Endothelial cell of umbilical vein (primary cell): Measurements from ENCODE around the gene SLC51B. TPM values are rescaled to one million over a fixed set of nuclear protein-coding genes. Genes with fewer than 3 reads are reported as not detected.

Experiments used
- BruUV-seq: library from RNA; stranded (reverse); fragments of 400-500 nt; replicated peaks from 2 replicates; lab custom pipeline; 2021; lab: Mats Ljungman, UMichigan
- CTCF ChIA-PET: fragments of 300-600, 350-600 bp; sonication (Branson Sonifier 250); formaldehyde crosslinking; loops from one replicate; lab custom pipeline; 2021; ENCODE audit warnings: antibody characterized with exemption, inconsistent platforms; lab: Charles Lee
- POLR2A ChIA-PET: fragments of 300-600, 350-600 bp; sonication (Branson Sonifier 250); formaldehyde crosslinking; loops from one replicate; lab custom pipeline; 2021; ENCODE audit warnings: antibody characterized with exemption, inconsistent platforms; lab: Charles Lee
- DNase-seq: peaks from one replicate; pipeline ENCODE4 v3.0.0-alpha.2; 2011; ENCODE audit warnings: low read depth, low spot score
- FAIRE-seq: peaks from 2 replicates; lab custom pipeline; 2011; peaks lifted over from hg19 to GRCh38; lab: Jason Lieb, UNC
- H2AFZ ChIP-seq: 2 replicates; pipeline ENCODE4 v1.6.0; 2012; ENCODE audit warnings: low read depth, low read length, control low read depth, inconsistent platforms
- H3K27ac ChIP-seq: 2 replicates; pipeline ENCODE4 v1.5.1; 2011; ENCODE audit warnings: low read depth, mild to moderate bottlenecking, control low read depth, low read length, moderate library complexity; ENCODE audit not compliant: insufficient read depth
- H3K27me3 ChIP-seq, 2 experiments: 2 replicates each; pipeline versions ENCODE4 v1.6.0 to v1.6.1; 2011; ENCODE audit warnings: low read length in 2 of 2, mixed read lengths in 1 of 2; ENCODE audit not compliant: control insufficient read depth in 2 of 2, insufficient read depth in 2 of 2
- H3K36me3 ChIP-seq, 2 experiments: 2 replicates in 1 of 2; 3 replicates in 1 of 2; pipeline ENCODE4 v1.5.1; 2011; ENCODE audit warnings: low read length in 2 of 2, mild to moderate bottlenecking in 1 of 2, moderate library complexity in 1 of 2; ENCODE audit not compliant: control insufficient read depth in 2 of 2, insufficient read depth in 2 of 2; ENCODE audit errors: extremely low read depth in 1 of 2
- H3K4me1 ChIP-seq: 3 replicates; pipeline ENCODE4 v1.5.1; 2011; ENCODE audit warnings: mild to moderate bottlenecking, low read length; ENCODE audit not compliant: control insufficient read depth, insufficient read depth; ENCODE audit errors: extremely low read depth
- H3K4me2 ChIP-seq: 2 replicates; pipeline ENCODE4 v1.6.1; 2011; ENCODE audit warnings: low read length, control low read depth, mixed read lengths; ENCODE audit not compliant: insufficient read depth
- H3K4me3 ChIP-seq, 3 experiments: fragments of 200-600 bp in 1 of 3; sonication (generic), shearing (Covaris generic) in 1 of 3; replicated peaks in 1 of 3; 2 replicates each; pipeline ENCODE4 v1.5.1; 2011 to 2016; ENCODE audit warnings: control low read depth in 3 of 3, low read length in 3 of 3, mild to moderate bottlenecking in 2 of 3, inconsistent platforms in 1 of 3, low read depth in 1 of 3, moderate library complexity in 1 of 3; ENCODE audit not compliant: insufficient read depth in 1 of 3
- H3K79me2 ChIP-seq: 2 replicates; pipeline ENCODE4 v1.6.0; 2012; ENCODE audit warnings: low read length, inconsistent platforms; ENCODE audit not compliant: control insufficient read depth, insufficient read depth
- H3K9ac ChIP-seq: replicated peaks from 2 replicates; pipeline ENCODE3; 2011; ENCODE audit warnings: low read length, control low read depth; ENCODE audit not compliant: insufficient read depth; ENCODE audit errors: extremely low read depth
- H3K9me1 ChIP-seq: replicated peaks from 3 replicates; pipeline ENCODE4 v1.6.0; 2011; ENCODE audit warnings: mild to moderate bottlenecking, low read length; ENCODE audit not compliant: control insufficient read depth, insufficient read depth; ENCODE audit errors: extremely low read depth
- H3K9me3 ChIP-seq: replicated peaks from 2 replicates; pipeline ENCODE4 v1.5.1; 2012; ENCODE audit warnings: low read length, inconsistent platforms; ENCODE audit not compliant: control insufficient read depth, insufficient read depth
- H4K20me1 ChIP-seq: replicated peaks from 2 replicates; pipeline ENCODE3; 2011; ENCODE audit warnings: mild to moderate bottlenecking, low read length; ENCODE audit not compliant: control insufficient read depth, insufficient read depth; ENCODE audit errors: extremely low read depth
- CTCF ChIP-seq, 2 donors: IDR thresholded peaks; 1 replicate in 1 of 2; 2 replicates in 1 of 2; pipeline ENCODE4 v1.5.1; 2011; ENCODE audit warnings: low read length in 2 of 2, mild to moderate bottlenecking in 2 of 2, moderate library complexity in 2 of 2, control low read depth in 1 of 2, inconsistent platforms in 1 of 2, low read depth in 1 of 2; ENCODE audit not compliant: insufficient read depth in 1 of 2; ENCODE audit errors: extremely low read depth in 1 of 2
- EZH2 ChIP-seq: IDR thresholded peaks from 2 replicates; pipeline ENCODE4 v1.6.1; 2012; ENCODE audit warnings: borderline replicate concordance, low read depth, mild to moderate bottlenecking, moderate library complexity, low read length, inconsistent platforms; ENCODE audit not compliant: severe bottlenecking
- FOS ChIP-seq: IDR thresholded peaks from 2 replicates; pipeline ENCODE4 v1.6.1; 2011; ENCODE audit warnings: mild to moderate bottlenecking, low read length, moderate library complexity, borderline replicate concordance; ENCODE audit not compliant: insufficient read depth
- GATA2 ChIP-seq: IDR thresholded peaks from 2 replicates; pipeline ENCODE4 v1.7.0; 2011; ENCODE audit warnings: low read depth, mild to moderate bottlenecking, moderate library complexity, mixed read lengths, low read length; ENCODE audit not compliant: insufficient read length, insufficient read depth
- JUN ChIP-seq: IDR thresholded peaks from 2 replicates; pipeline ENCODE4 v1.6.1; 2011; ENCODE audit warnings: borderline replicate concordance, low read depth; ENCODE audit not compliant: insufficient read length, insufficient read depth
- MAX ChIP-seq: IDR thresholded peaks from 2 replicates; pipeline ENCODE4 v1.6.1; 2011; ENCODE audit not compliant: insufficient read depth, insufficient read length
- MYC ChIP-seq: IDR thresholded peaks from one replicate; pipeline ENCODE4 v1.6.1; 2011; ENCODE audit warnings: mild to moderate bottlenecking, low read depth, low read length
- POLR2A ChIP-seq: IDR thresholded peaks from 2 replicates; pipeline ENCODE4 v1.6.1; 2012; ENCODE audit warnings: low read depth, mild to moderate bottlenecking, control low read depth, low read length
- POLR2AphosphoS5 ChIP-seq: IDR thresholded peaks from 2 replicates; pipeline ENCODE4 v1.6.1; 2012; ENCODE audit warnings: low read depth, mild to moderate bottlenecking, control low read depth, low read length, moderate library complexity; ENCODE audit not compliant: insufficient read depth
- dilution Hi-C: fragments of 300-500 bp; cut with MboI; formaldehyde crosslinking; loops from one replicate; pipeline ENCODE4 v1.15.0; 2019; ENCODE audit warnings: low sequenced_read_pairs; ENCODE audit not compliant: extremely low pct_ligation_motif_present
- intact Hi-C: fragments of 100-400 bp; cut with micrococcal nuclease; formaldehyde crosslinking; loops from one replicate; pipeline ENCODE4 v1.10.0; 2022
- polyA plus RNA-seq, 4 experiments: library from polyadenylated mRNA; depleted of rRNA in 3 of 4; stranded (reverse) in 3 of 4; unstranded in 1 of 4; fragments of >200 nt; gene quantifications; 2 replicates each; pipeline versions ENCODE4 v1.2.1 to v1.2.3, GENCODE V29; 2011 to 2012; ENCODE audit warnings: missing spikeins in 1 of 4
- total RNA-seq: library from RNA; stranded (reverse); gene quantifications from 2 replicates; pipeline ENCODE4 v1.2.3, GENCODE V29; 2021

SLC51B gene
- total and polyA plus RNA-seq, 2 donors (not counting 3 experiments of a cell fraction or from before 2014, with no cell fraction given): not detected

- BruUV-seq: no TSS peak
- DNase-seq (no peak), FAIRE-seq (no peak)
- intact Hi-C loops (no loop called here), dilution Hi-C loops (no loop called here)
- no peak overlapping the region for H3K4me2 ChIP-seq
- ChIA-PET CTCF (interaction anchor here (0.8 to 4.5 kb wide), 4 partner anchors 8 to 20 kb away, joined by 3 to 29 read pairs (median 4); partner anchors contain the start of gene KBTBD13), POLR2A (no interaction called here)
- H3K27me3 ChIP-seq: peaks cover 22 to 29% of the 10 kb centered on the region in 2 experiments
- no peaks in the 10 kb centered on the region for H4K20me1 ChIP-seq
- H3K36me3 ChIP-seq: no peaks in the 10 kb centered on the region
- H3K79me2 ChIP-seq: no peaks in the 10 kb centered on the region
- no peak overlapping the region for H2AFZ ChIP-seq
- no peaks in the 10 kb centered on the region for H3K9me3 ChIP-seq
- H3K9ac ChIP-seq: no peak overlapping the region
- H3K9me1 ChIP-seq: no peaks in the 10 kb centered on the region
- no peak overlapping the region for H3K27ac ChIP-seq
- H3K4me1 ChIP-seq: no peaks in the 10 kb centered on the region
- H3K4me3 ChIP-seq: no peak overlapping the region
- TF ChIP-seq EZH2 (no peak), GATA2 (no peak), MAX (no peak), MYC (no peak), POLR2A (no peak), CTCF (IDR thresholded peaks at IDR 0.05; ENCODE audit: extremely low read depth in 1 of 2, insufficient read depth in 1 of 2, low read depth in 1 of 2, low read length in 2 of 2) (no peak), POLR2AphosphoS5 (no peak), JUN (no peak), FOS (no peak)
Observed at GRCh38 chr15:65062726-65063125, 17.5 kb downstream of the SLC51B start.
